ENCODE results near the gene PCDH7. TPM values are rescaled to one million over a fixed set of nuclear protein-coding genes. Genes with fewer than 3 reads are reported as not detected.

The PCDH7 gene
- total RNA-seq, 1 experiment from 2014 or later, result 65.9 TPM

DNA sequence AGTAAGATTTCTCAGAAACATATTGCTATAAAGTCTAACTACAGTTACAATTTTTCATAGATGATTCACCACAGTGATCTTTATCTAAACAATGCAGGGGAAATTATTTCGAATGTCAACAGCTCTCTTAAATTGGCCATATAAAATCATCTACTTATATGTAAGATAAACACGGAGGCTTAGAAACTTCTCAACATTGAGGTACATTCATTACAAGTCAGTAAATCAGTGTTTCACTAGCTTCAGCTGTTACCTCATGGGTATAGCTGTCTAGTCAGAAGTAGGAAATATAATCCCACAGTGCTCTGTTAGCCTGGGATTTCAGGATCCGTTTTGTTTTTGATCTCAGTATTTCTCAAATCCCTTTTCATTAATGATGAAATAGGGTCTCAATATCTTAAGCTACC lies 43.2 kb downstream of the PCDH7 start (continued):
- TF ChIP-seq ZFX (IDR thresholded peaks at IDR 0.05), result no peak
- peak; percentile 53; the same call in 1 of the 2 replicates for TF ChIP-seq JUND (IDR thresholded peaks at IDR 0.05)

DNA sequence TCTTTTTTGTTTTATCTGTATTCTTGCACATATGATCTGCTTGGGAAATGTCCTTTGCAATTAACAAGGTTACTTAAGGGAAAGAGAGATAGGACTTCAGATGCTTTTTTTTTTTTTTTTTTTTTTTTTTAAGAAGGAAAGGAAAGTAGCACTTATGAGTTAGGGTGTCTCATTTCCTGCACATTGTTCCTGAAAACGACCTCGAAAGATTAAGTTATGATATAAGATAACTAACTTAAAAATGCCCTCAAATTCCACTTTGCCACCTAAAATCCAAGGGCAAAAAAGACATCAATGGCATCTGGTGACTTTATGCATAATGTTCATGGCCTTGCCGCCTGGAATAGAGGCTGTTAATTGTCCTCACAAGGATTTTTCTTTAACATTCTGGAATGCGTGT lies 44.9 kb downstream of the PCDH7 start:
- H3K27me3 ChIP-seq (ENCODE audit: insufficient read depth, low read length), result no peaks in the 10 kb centered on the region
- CTCF ChIA-PET, result no interaction called here
- POLR2A ChIA-PET, result interaction anchor here (0.7 to 3.2 kb wide), 4 partner anchors 11 to 190 kb away, joined by 3 to 23 read pairs (median 4); no protein-coding TSS in a partner anchor
- ATAC-seq, result no peak
- H2AFZ ChIP-seq (ENCODE audit: low read depth, low read length, poor library complexity, severe bottlenecking), result no peak overlapping the region
- H3K4me2 ChIP-seq (ENCODE audit: low read length), result peak overlapping the region; percentile 57
- H3K27ac ChIP-seq (ENCODE audit: low read depth, low read length), result peak overlapping the region; percentile 100
- H3K9me3 ChIP-seq (ENCODE audit: control insufficient read depth in 1 of 2, insufficient read depth in 1 of 2, low read depth in 1 of 2, low read length in 2 of 2), result no peaks in the 10 kb centered on the region
- BruUV-seq (replicated peaks), result no TSS peak
- TF ChIP-seq ZNF274 (IDR thresholded peaks at IDR 0.05; ENCODE audit: low read depth, low read length) (no peak), SRF (IDR thresholded peaks at IDR 0.05; ENCODE audit: low read depth) (no peak), EZH2 (IDR thresholded peaks at IDR 0.05) (no peak), POLR2AphosphoS5 (IDR thresholded peaks at IDR 0.05; ENCODE audit: low read depth, low read length) (no peak; the same call in 1 of the 2 replicates), FOSL1 (IDR thresholded peaks at IDR 0.05; ENCODE audit: low read depth) (no peak), CEBPB (IDR thresholded peaks at IDR 0.05; ENCODE audit: low read depth) (no peak), ELF1 (IDR thresholded peaks at IDR 0.05; ENCODE audit: borderline replicate concordance, low read depth) (no peak), SP1 (IDR thresholded peaks at IDR 0.05; ENCODE audit: low read depth) (no peak)
- TF ChIP-seq, protein P1, sequence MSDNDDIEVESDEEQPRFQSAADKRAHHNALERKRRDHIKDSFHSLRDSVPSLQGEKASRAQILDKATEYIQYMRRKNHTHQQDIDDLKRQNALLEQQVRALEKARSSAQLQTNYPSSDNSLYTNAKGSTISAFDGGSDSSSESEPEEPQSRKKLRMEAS (IDR thresholded peaks at IDR 0.05), result no peak
- TF ChIP-seq, protein P2, sequence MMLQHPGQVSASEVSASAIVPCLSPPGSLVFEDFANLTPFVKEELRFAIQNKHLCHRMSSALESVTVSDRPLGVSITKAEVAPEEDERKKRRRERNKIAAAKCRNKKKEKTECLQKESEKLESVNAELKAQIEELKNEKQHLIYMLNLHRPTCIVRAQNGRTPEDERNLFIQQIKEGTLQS (IDR thresholded peaks at IDR 0.05), result no peak
- peaks cover 36% of the 10 kb centered on the region for H3K79me2 ChIP-seq (ENCODE audit: insufficient read depth, low read length)
- RAD21 ChIA-PET (ENCODE audit: low non-redundant PET in 1 of 2, low total read pairs in 2 of 2, uncharacterized antibody in 2 of 2, unreplicated experiment in 2 of 2), result interaction anchor here in 1 of 2 experiments (0.7 kb wide), 1 partner anchor 281 kb away, joined by 3 read pairs; no protein-coding TSS in a partner anchor
- no peaks in the 10 kb centered on the region for H3K9me2 ChIP-seq (ENCODE audit: insufficient read depth)
- intact Hi-C loops (cut with micrococcal nuclease), result no loop called here
- H3K36me3 ChIP-seq (ENCODE audit: control insufficient read depth in 1 of 2, insufficient read depth in 2 of 2, low read length in 2 of 2), result no peaks in the 10 kb centered on the region
- peaks cover 76 to 98% of the 10 kb centered on the region in 2 experiments for H3K4me1 ChIP-seq (ENCODE audit: control insufficient read depth in 1 of 2, insufficient read depth in 2 of 2, low read length in 2 of 2)
- no peak for DNase-seq (ENCODE audit: low read depth, low spot score)
- peak overlapping the region; percentile 72 for H3K9ac ChIP-seq (ENCODE audit: low read length)
- no peak overlapping the region for H3K4me3 ChIP-seq (replicated peaks in 1 of 2; ENCODE audit: low read depth in 1 of 2, low read length in 2 of 2)
- H4K20me1 ChIP-seq (ENCODE audit: insufficient read depth), result no peaks in the 10 kb centered on the region

Data from HCT116 (cell line).